ENCODE results near the gene PLA2R1.

- TF ChIP-seq CTCF (tag by site-specific recombination; IDR thresholded peaks at IDR 0.05), result no peak
- TF ChIP-seq ZFP41 (tag by site-specific recombination; IDR thresholded peaks at IDR 0.05; ENCODE audit: borderline replicate concordance), result no peak
- no peak for TF ChIP-seq MYNN (tag by site-specific recombination; IDR thresholded peaks at IDR 0.05; ENCODE audit: borderline replicate concordance)
- no peak for TF ChIP-seq ZNF658 (tag by site-specific recombination; IDR thresholded peaks at IDR 0.05)
- TF ChIP-seq ZNF274 (IDR thresholded peaks at IDR 0.05; ENCODE audit: low read length), result no peak
- TF ChIP-seq ZNF274 (tag by site-specific recombination; IDR thresholded peaks at IDR 0.05; ENCODE audit: borderline replicate concordance), result no peak
- TF ChIP-seq ZNF473 (tag by site-specific recombination; IDR thresholded peaks at IDR 0.05), result no peak
- no peak for TF ChIP-seq ZNF610 (tag by site-specific recombination; IDR thresholded peaks at IDR 0.05; ENCODE audit: borderline replicate concordance)
- TF ChIP-seq GLI2 (tag by site-specific recombination; IDR thresholded peaks at IDR 0.05; ENCODE audit: borderline replicate concordance, low read depth), result no peak
- TF ChIP-seq ZNF174 (tag by site-specific recombination; IDR thresholded peaks at IDR 0.05), result no peak
Observed at GRCh38 chr2:159897081-159897480, 165.3 kb downstream of the PLA2R1 start.
